ENCODE results near the gene MYO18B.

MYO18B gene

GRCh38 chr22:25847451-25847850 lies 105.5 kb downstream of the MYO18B start:
- no peak for TF ChIP-seq CTCF (IDR thresholded peaks at IDR 0.05; ENCODE audit: low read length, missing control alignments)
- no peak for DNase-seq (ENCODE audit: low read depth)
- H3K4me3 ChIP-seq (replicated peaks; ENCODE audit: low read depth, low read length), result no peak overlapping the region

- no peak for DNase-seq (ENCODE audit: low read depth)
- TF ChIP-seq CTCF (IDR thresholded peaks at IDR 0.05; ENCODE audit: low read length, missing control alignments), result no peak
- H3K4me3 ChIP-seq (replicated peaks; ENCODE audit: low read depth, low read length), result no peak overlapping the region
These were observed 107.0 kb downstream of the MYO18B start for GRCh38 chr22:25848954-25849353.

- DNase-seq (ENCODE audit: low read depth), result no peak
- no peak overlapping the region for H3K4me3 ChIP-seq (replicated peaks; ENCODE audit: low read depth, low read length)
- TF ChIP-seq CTCF (IDR thresholded peaks at IDR 0.05; ENCODE audit: low read length, missing control alignments), result no peak
These were observed 107.5 kb downstream of the MYO18B start for GRCh38 chr22:25849522-25849921.

- no peak overlapping the region for H3K4me3 ChIP-seq (replicated peaks; ENCODE audit: low read depth, low read length)
- DNase-seq (ENCODE audit: low read depth), result no peak
- no peak for TF ChIP-seq CTCF (IDR thresholded peaks at IDR 0.05; ENCODE audit: low read length, missing control alignments)
These were observed 110.2 kb downstream of the MYO18B start for GRCh38 chr22:25852223-25852622.

- H3K4me3 ChIP-seq (replicated peaks; ENCODE audit: low read depth, low read length), result no peak overlapping the region
- DNase-seq (ENCODE audit: low read depth), result no peak
- TF ChIP-seq CTCF (IDR thresholded peaks at IDR 0.05; ENCODE audit: low read length, missing control alignments), result no peak
These were observed 111.1 kb downstream of the MYO18B start for GRCh38 chr22:25853078-25853477.

- DNase-seq (ENCODE audit: low read depth), result no peak
- peak; percentile 3 for TF ChIP-seq CTCF (IDR thresholded peaks at IDR 0.05; ENCODE audit: low read length, missing control alignments)
These were observed 111.7 kb downstream of the MYO18B start for GRCh38 chr22:25853501-25854284.

GRCh38 chr22:25869771-25870170 lies 127.8 kb downstream of the MYO18B start:
- DNase-seq (ENCODE audit: low read depth), result no peak
- TF ChIP-seq CTCF (IDR thresholded peaks at IDR 0.05; ENCODE audit: low read length, missing control alignments), result no peak
- no peak overlapping the region for H3K4me3 ChIP-seq (replicated peaks; ENCODE audit: low read depth, low read length)

More at GRCh38 chr22:25853501-25854284, 111.7 kb downstream of the MYO18B start:
- H3K4me3 ChIP-seq (replicated peaks; ENCODE audit: low read depth, low read length), result no peak overlapping the region

Data from fibroblast of pulmonary artery (primary cell).